NOMO-1 treated with DMSO at 0.1 percent for 48 hours (cell line): ENCODE measurements around the gene IGF2BP2.
A peak's percentile ranks its signal among the peaks of the same experiment; 100 is the strongest.
"Not testable (repeated sequence)": the region's sequence is repeated elsewhere in the genome, so short reads cannot be mapped to it uniquely, and the experiment has no call there.

ENCODE experiments used
- DNase-seq: peaks from one replicate; lab custom pipeline; 2025; ENCODE audit not compliant: unreplicated experiment; lab: John Stamatoyannopoulos, UW

Gene IGF2BP2

DNA sequence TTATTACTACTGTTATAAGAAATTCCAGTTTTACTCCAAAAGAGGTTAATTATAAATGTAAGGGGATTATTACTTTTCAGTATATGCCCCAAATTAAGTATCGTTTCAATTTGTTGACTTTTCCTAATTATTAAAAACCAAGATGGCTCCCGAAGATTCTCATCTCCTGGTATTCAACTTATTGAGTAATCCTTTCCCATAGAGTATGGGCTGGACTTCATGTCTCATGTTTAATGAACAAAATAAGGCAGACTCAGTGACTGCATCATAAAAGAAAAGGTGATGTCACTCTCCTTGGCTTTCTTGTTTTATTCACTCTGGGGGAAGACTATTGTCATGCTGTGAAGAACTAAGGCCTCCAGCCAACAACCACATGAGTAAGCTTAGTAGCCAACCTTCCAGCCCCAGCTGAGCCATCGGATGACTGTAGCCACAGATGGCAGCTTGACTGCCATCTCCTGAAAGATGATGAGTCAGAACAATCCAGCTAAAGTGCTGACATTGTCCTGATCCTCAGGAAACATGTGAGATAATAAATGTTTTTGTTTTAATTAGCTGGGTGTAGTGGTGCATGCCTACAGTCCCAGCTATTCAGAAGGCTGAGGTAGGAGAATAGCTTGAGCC lies 17.3 kb downstream of the IGF2BP2 start:
- peak; percentile 45 for DNase-seq

- DNase-seq: not testable (repeated sequence)
These were observed 26.1 kb downstream of the IGF2BP2 start for GRCh38 chr3:185798831-185799110.

DNA sequence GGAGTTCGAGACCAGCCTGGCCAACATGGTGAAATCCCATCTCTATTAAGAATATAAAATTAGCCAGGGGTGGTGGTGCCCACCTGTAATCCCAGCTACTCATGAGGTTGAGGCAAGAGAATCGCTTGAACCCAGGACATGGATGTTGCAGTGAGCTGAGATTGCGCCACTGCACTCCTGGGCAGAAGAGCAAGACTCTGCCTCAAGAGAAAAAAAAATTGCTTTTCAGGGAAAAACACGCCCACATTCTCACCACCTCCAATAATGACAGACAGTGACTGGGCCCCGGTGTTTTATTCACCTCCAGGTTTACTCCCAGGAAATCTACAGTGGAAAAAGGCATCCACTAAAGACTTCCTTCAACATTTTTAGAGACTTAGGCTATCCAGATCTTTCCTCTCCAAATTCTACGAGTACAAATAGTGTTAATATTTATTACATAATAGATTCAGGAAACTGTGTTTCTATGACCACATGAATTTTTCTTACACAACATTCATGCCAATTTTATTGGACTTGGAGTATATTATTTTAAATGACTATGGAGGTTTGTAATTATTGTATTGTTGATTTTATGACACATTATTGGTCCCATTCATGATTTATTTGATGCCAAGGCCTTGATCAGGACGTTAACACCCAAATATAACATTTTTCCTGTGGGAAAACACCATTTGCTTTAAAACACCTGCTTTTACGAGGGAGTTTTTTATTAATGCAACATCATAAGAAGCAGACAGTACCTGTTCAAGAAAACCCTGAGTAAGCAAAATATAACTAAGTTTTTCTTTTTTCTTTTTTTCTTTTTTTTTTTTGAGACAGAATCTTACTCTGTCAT lies 26.6 kb downstream of the IGF2BP2 start:
- no peak for DNase-seq

DNA sequence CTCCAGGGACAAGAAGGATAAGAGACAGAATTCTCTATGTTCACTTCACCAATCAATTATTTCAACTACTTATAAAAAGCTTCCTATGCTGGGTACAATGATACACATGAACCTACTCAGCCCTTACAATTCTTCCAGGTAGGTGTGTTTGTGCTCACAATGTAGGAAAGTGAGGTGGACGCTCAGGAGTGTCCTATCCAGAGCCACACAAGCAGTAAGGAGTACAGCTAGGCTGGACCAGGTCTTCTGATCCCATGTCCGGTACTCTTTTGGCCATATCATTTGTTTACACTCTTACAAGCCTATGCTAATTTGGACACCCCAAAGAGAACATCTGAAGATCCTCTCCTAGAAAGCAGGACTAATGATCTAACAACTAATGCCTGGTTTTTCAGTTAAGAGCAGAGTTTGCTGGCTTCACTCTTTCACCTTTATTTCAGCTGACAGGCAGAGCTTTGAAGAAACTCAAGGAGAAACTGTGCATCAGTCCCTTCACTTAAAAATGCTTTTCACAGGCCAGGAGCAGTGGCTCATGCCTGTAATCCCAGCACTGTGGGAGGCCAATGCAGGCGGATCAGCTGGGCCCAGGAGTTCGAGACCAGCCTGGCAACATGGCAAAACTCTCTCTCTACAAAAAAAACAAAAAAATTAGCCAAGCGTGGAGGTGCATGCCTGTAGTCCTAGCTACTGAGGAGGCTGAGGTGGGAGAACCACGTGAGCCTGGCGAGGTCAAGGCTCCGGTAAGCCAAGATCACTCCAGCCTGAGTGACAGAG lies 27.5 kb downstream of the IGF2BP2 start:
- no peak for DNase-seq

- no peak for DNase-seq
These were observed 28.3 kb downstream of the IGF2BP2 start for GRCh38 chr3:185796431-185797107.

GRCh38 chr3:185793381-185793780 lies 31.5 kb downstream of the IGF2BP2 start:
- DNase-seq: no peak

GRCh38 chr3:185792955-185793354 lies 31.9 kb downstream of the IGF2BP2 start:
- no peak for DNase-seq

DNA sequence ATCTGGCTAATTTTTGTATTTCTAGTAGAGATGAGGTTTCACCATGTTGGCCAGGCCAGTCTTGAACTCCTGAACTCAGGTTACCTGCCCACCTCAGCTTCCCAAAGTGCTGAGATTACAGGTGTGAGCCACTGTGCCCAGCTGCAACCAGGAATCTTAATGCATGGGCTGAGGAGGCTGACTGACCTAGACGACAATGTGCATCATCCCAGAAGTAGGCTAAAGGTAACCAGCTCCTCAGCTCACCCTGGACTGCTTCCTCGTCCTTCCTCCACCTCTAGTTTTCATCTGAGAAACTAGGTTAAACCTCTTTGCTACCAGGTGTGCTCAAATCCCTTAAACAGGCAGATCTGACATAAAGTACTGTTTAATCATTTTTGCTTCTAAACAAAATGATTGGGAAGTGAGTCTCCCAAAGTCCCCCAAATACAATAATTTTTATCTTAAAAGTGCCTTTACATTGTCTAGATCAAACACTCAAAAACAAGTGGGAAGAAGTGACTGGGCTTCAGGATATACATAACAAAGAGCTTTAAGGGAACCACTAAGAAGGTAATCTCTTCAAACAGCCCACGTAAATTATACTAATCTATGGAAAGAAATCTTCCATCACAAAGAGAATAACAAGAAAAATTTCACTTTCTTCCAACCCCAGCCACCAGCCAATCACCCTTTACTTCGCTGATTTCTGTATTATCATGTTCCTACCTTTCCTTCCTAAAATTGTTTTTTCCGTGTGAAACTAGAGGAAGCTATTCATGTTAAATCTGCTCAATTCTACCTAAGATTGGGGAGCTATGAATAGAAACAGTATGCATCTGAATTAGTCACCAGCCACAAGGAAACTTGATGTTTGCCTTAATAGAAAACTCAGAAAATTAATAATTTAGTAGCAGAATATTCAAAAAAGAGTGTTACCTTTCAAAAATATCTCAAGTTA lies 34.7 kb downstream of the IGF2BP2 start:
- no peak for DNase-seq

GRCh38 chr3:185789134-185789533 lies 35.7 kb downstream of the IGF2BP2 start:
- DNase-seq: no peak

DNA sequence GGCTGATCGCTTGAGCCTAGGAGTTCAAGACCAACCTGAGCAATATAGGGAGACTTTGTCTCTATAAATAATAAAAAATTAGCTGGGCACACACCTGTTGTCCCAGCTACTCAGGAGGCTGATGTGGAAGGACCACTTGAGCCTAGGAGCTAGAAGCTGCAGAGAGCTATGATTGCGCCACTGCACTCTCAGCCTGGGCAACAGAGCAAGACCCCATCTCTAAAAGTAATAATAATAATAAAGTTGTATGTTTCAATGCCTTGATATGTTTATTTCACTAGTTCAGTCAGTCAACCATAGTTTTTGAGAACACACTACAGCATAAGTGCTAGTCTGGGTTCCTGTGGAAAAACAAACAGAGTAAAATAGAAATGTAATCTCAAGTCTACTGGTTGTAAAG lies 36.5 kb downstream of the IGF2BP2 start:
- no peak for DNase-seq

DNA sequence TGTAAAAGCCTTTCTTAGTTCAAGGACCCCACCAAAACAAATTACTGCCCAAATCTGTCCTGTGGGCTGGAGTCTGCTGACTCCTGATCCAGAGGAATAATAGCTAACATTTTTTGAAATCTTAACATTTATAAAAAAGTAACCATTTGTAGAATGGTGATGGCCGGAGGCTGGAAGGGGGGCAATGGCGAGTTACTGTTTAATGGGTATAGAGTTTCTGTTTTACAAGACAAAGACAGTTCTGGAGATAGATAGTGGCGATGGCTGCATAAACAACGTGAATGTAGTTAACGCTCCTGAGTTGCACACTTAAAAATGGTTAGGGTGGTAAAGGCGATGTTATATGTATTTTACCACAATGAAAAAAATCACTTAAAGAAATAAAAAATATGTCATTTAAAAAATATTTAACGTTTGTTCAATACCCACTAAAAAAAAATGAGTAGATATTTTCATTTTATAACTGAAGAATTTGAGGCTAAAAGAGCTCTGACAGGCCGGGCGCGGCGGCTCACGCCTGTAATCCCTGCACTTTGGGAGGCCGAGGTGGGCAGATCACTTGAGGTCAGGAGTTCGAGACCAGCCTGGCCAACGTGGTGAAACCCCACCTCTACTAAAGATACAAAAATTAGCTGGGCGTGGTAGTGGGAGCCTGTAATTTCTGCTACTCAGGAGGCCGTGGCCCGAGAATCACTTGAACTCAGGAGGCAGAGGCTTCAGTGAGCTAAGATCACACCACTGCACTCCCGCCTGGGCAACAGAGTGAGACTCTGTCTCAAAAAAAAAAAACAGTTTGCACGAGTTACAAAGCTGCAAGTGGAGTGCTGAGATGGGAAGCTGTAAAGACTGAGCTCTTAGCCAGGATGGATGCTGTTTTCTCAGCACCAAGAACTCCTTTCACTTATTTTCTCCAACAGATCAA lies 37.6 kb downstream of the IGF2BP2 start:
- DNase-seq: no peak

- not testable (repeated sequence) for DNase-seq
These were observed 38.6 kb downstream of the IGF2BP2 start for GRCh38 chr3:185786258-185786657.

DNA sequence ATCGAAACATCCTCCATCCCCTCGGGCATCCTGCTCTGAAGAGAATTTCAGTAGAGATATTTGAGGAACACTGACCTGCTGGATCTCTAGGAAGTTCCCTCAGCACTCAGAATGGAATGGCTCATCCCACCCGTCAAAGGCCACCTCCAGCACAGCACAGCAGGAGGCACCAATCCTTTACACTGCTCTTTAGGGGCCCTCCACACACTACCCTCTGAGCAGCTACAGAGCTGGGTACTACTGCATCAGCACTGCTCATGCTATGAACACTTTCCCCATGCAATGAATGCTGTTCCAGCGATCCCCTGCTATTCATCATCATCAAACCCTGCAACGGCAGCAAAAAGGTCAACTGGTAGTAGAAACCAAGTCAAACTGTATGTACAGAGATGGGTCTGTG lies 40.5 kb downstream of the IGF2BP2 start:
- DNase-seq: no peak

GRCh38 chr3:185781759-185782158 lies 43.1 kb downstream of the IGF2BP2 start:
- peak; percentile 22 for DNase-seq

GRCh38 chr3:185779461-185779860 lies 45.4 kb downstream of the IGF2BP2 start:
- no peak for DNase-seq

DNA sequence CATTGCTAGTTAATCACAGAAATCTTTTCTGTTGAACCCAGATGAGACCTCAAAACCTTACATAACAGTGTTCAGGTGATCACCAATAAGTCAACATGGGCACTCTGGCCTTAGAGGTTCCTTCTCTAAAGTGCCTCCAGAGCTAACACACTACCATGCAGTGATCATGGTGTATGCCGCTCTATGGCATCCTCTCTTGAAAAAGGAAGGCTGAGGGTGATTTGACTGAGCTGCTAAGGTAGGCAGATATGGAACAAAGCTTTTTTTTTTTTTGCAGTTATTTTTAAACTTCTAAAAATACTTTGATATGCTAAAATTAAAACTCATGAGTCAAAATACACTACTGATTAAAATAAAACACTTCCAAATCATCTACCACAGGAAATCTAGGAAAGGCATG lies 46.0 kb downstream of the IGF2BP2 start:
- no peak for DNase-seq

DNA sequence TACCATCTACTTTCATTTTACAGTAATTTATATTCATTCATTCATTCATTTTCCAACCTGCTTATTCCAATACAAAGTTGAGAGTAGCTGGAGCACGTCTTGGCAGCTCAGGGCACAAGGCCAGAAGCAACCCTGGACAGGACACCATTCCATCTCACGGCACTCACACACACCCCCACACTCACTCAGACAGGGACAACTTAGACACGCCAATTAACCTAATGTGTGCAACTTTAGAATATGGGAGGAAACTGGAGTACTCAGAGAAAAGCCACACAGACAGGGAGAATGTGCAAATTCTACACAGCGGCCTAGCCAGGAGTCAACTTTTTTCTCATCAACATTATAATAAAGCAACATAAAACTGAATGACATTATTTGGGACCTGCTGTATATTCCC lies 46.7 kb downstream of the IGF2BP2 start:
- no peak for DNase-seq

- no peak for DNase-seq
These were observed 54.7 kb downstream of the IGF2BP2 start for GRCh38 chr3:185770109-185770508.

DNA sequence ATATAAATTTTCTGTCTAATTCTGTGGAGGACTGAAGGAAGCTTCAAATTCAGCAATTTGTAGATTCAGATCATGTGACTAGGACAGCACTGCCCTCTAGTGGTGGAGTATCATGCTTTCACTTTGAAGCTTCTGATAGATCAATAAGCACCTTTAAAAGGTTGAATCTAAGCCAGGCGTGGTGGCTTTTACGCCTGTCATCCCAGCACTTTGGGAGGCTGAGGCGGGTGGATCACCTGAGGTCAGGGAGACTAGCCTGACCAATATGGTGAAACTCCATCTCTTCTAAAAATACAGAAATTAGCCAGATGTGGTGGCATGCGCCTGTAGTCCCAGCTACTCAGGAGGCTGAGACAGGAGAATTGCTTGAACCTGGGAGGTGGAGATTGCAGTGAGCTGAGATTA lies 56.3 kb downstream of the IGF2BP2 start:
- peak; percentile 76 for DNase-seq
